ENCODE results near the gene DMD.

- peak in 1 of 2 donors; percentile 40 for TF ChIP-seq CTCF (conservative IDR thresholded peaks at IDR 0.05 in 1 of 2, IDR thresholded peaks at IDR 0.05 in 1 of 2; ENCODE audit: low read depth in 1 of 2, low read length in 2 of 2)
- TF ChIP-seq EZH2 (IDR thresholded peaks at IDR 0.05; ENCODE audit: low read length, missing control alignments): no peak
Measured at GRCh38 chrX:31658360-31658759, 1553.0 kb downstream of the DMD start.
